Activated CD4-positive, alpha-beta T cell treated with anti-CD3 and anti-CD28 coated beads, Interleukin-2, amount 50 U/mL, for 24 hours (primary cell): ENCODE data around the gene PCDHA10.
"Not testable (repeated sequence)": the region's sequence is repeated elsewhere in the genome, so short reads cannot be mapped to it uniquely, and the experiment has no call there.

Source experiments
- DNase-seq, 2 donors: peaks; one replicate each; pipeline ENCODE4 v3.0.0-alpha.2; 2020; ENCODE audit warnings: low read depth in 1 of 2, low spot score in 1 of 2

PCDHA10 gene, protein sequence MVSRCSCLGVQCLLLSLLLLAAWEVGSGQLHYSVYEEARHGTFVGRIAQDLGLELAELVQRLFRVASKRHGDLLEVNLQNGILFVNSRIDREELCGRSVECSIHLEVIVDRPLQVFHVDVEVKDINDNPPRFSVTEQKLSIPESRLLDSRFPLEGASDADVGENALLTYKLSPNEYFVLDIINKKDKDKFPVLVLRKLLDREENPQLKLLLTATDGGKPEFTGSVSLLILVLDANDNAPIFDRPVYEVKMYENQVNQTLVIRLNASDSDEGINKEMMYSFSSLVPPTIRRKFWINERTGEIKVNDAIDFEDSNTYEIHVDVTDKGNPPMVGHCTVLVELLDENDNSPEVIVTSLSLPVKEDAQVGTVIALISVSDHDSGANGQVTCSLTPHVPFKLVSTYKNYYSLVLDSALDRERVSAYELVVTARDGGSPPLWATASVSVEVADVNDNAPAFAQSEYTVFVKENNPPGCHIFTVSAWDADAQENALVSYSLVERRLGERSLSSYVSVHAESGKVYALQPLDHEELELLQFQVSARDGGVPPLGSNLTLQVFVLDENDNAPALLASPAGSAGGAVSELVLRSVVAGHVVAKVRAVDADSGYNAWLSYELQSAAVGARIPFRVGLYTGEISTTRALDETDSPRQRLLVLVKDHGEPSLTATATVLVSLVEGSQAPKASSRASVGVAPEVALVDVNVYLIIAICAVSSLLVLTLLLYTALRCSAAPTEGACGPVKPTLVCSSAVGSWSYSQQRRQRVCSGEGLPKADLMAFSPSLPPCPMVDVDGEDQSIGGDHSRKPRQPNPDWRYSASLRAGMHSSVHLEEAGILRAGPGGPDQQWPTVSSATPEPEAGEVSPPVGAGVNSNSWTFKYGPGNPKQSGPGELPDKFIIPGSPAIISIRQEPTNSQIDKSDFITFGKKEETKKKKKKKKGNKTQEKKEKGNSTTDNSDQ

GRCh38 chr5:140855772-140856674, at the start of gene PCDHA10:
Gene PCDHA10, plus strand, starts transcription at chr5:140855897. Its CDS starts 152 bp downstream, at chr5:140856049.
- DNase-seq, result no peak

- DNase-seq, result no peak
These were observed 48.6 kb upstream of the PCDHA10 start, which contains the start of gene PCDHA4 for GRCh38 chr5:140806834-140807775. Gene PCDHA4, plus strand, starts transcription at chr5:140807068.

- not testable (repeated sequence) for DNase-seq
These were observed 47.3 kb upstream of the PCDHA10 start for GRCh38 chr5:140808241-140808888.

GRCh38 chr5:140808889-140809291, 46.8 kb upstream of the PCDHA10 start:
- DNase-seq, result no peak

DNA sequence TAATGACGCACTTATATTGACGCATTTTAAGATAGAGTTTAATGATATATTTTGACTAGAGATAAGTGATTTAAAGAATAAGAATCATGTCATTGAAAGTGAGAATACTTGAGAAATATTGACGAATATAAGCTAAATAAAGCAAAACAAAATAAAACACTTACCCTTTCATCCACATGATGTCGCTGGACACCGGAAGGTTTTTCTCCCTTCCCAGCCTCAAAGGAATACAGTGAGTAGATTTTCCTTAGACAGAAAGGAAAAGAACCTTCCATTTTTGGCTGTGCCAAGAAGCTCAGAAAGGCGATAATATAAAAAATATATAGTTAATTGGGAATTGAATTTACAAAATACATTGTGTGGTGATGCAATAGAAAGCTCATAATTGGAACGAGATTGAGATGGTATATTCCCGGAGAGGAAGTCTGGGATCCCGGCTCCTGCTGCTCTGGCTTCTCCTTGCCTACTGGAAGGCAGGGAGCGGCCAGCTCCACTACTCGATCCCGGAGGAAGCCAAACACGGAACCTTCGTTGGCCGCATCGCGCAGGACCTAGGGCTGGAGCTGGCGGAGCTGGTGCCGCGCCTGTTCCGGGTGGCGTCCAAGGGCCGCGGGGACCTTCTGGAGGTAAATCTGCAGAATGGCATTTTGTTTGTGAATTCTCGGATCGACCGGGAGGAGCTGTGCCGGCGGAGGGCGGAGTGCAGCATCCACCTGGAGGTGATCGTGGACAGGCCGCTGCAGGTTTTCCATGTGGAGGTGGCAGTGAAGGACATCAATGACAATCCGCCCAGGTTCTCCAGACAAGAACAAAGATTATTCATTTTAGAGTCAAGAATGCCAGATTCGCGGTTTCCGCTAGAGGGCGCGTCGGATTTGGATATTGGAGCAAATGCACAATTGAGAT, 34.1 kb upstream of the PCDHA10 start, which contains the start of gene PCDHA5:
Gene PCDHA5, plus strand, starts transcription at position 239 of the 906 bp plus-strand sequence.
- DNase-seq, result no peak

DNA sequence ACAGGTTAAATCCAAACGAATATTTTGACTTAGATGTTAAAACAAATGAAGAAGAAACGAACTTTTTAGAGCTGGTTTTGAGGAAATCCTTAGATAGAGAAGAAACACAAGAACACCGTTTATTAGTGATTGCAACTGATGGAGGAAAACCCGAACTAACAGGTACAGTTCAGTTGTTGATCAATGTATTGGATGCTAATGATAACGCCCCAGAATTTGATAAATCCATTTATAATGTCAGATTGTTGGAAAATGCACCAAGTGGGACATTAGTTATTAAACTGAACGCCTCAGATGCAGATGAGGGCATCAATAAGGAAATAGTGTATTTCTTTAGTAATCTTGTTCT, 33.4 kb upstream of the PCDHA10 start:
- no peak for DNase-seq

- not testable (repeated sequence) for DNase-seq
These were observed 32.7 kb upstream of the PCDHA10 start for GRCh38 chr5:140822969-140823368.

GRCh38 chr5:140823475-140823874, 32.2 kb upstream of the PCDHA10 start:
- no peak for DNase-seq

GRCh38 chr5:140827704-140828361, 27.9 kb upstream of the PCDHA10 start, which contains the start of gene PCDHA6:
Gene PCDHA6, plus strand, starts transcription at chr5:140827960. Its CDS starts 132 bp downstream, at chr5:140828092.
- no peak for DNase-seq

GRCh38 chr5:140828362-140828737, 27.3 kb upstream of the PCDHA10 start:
- no peak for DNase-seq

DNA sequence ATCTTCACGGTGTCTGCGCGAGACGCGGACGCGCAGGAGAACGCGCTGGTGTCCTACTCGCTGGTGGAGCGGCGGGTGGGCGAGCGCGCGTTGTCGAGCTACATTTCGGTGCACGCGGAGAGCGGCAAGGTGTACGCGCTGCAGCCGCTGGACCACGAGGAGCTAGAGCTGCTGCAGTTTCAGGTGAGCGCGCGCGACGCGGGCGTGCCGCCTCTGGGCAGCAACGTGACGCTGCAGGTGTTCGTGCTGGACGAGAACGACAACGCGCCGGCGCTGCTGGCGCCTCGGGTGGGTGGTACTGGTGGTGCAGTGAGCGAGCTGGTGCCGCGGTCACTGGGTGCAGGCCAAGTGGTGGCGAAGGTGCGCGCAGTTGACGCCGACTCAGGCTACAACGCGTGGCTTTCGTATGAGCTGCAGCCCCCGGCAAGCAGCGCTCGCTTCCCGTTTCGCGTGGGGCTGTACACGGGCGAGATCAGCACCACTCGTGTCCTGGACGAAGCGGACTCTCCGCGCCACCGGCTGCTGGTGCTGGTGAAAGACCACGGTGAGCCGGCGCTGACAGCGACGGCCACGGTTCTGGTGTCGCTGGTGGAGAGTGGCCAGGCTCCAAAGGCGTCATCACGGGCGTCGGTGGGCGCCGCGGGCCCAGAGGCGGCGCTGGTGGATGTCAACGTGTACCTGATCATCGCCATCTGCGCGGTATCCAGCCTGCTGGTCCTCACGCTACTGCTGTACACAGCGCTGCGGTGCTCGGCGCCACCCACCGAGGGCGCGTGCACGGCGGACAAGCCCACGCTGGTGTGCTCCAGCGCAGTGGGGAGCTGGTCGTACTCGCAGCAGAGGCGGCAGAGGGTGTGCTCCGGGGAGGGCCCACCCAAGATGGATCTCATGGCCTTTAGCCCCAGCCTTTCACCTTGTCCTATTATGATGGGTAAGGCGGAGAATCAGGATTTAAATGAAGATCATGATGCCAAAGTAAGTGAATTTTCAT, 25.9 kb upstream of the PCDHA10 start:
- DNase-seq, result not testable (repeated sequence)

- no peak for DNase-seq
These were observed 21.7 kb upstream of the PCDHA10 start, which contains the start of gene PCDHA7 for GRCh38 chr5:140833993-140834392. Gene PCDHA7, plus strand, starts transcription at chr5:140834269. Its CDS starts 115 bp downstream, at chr5:140834384.

DNA sequence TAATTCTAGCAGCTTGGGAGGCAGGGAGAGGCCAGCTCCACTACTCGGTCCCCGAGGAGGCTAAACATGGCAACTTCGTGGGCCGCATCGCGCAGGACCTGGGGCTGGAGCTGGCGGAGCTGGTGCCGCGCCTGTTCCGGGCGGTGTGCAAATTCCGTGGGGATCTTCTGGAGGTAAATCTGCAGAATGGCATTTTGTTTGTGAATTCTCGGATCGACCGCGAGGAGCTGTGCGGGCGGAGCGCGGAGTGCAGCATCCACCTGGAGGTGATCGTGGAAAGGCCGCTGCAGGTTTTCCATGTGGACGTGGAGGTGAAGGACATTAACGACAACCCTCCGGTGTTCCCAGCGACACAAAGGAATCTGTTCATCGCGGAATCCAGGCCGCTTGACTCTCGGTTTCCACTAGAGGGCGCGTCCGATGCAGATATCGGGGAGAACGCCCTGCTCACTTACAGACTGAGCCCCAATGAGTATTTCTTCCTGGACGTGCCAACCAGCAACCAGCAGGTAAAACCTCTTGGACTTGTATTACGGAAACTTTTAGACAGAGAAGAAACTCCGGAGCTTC, 21.2 kb upstream of the PCDHA10 start:
- DNase-seq, result not testable (repeated sequence)

- DNase-seq, result no peak
These were observed 19.8 kb upstream of the PCDHA10 start for GRCh38 chr5:140835622-140836510.
